ENCODE measurements around the gene FOXJ2. TPM values are rescaled to one million over a fixed set of nuclear protein-coding genes. Genes with fewer than 3 reads are reported as not detected.

The FOXJ2 gene
- polyA plus RNA-seq, 1 of the 3 experiments (the other 2 are of a cell fraction): 3.4 TPM

- Histone ChIP-seq H3K27me3 (ENCODE audit: insufficient read depth) (no peaks in the 10 kb centered on the region), H3K4me1 (ENCODE audit: control insufficient read depth in 1 of 2, insufficient read depth in 2 of 2, low read depth in 1 of 2, low read length in 1 of 2) (no peaks in the 10 kb centered on the region), H2AFZ (ENCODE audit: low read depth) (no peak overlapping the region), H3K4me3 (ENCODE audit: low read depth in 2 of 2, low read length in 1 of 2) (no peak overlapping the region), H3K79me2 (ENCODE audit: insufficient read depth) (no peaks in the 10 kb centered on the region), H3K4me2 (no peak overlapping the region), H3K36me3 (replicated peaks in 1 of 2; ENCODE audit: control insufficient read depth in 1 of 2, insufficient read depth in 2 of 2, low read length in 1 of 2) (peaks cover 12 to 16% of the 10 kb centered on the region in 2 experiments), H3F3A (replicated peaks; ENCODE audit: insufficient read depth) (no peaks in the 10 kb centered on the region), H3K9me2 (no peaks in the 10 kb centered on the region), H3K9ac (no peak overlapping the region), H3K9me3 (no peaks in the 10 kb centered on the region), H4K20me1 (ENCODE audit: insufficient read depth) (no peaks in the 10 kb centered on the region), H3K27ac (ENCODE audit: low read depth in 2 of 2, low read length in 1 of 2) (no peak overlapping the region)
- no peak for DNase-seq
- POLR2A ChIA-PET: no interaction called here
- TF ChIP-seq RXRA (IDR thresholded peaks at IDR 0.05; ENCODE audit: borderline replicate concordance, low read depth) (no peak), RAD21 (IDR thresholded peaks at IDR 0.05; ENCODE audit: low read length) (no peak), EZH2phosphoT487 (IDR thresholded peaks at IDR 0.05; ENCODE audit: borderline replicate concordance, low read depth) (no peak), USF2 (IDR thresholded peaks at IDR 0.05; ENCODE audit: borderline replicate concordance, low read depth, low read length) (no peak), NFIC (IDR thresholded peaks at IDR 0.05; ENCODE audit: borderline replicate concordance) (no peak), EP300 (IDR thresholded peaks at IDR 0.05; ENCODE audit: borderline replicate concordance in 1 of 2, low read depth in 1 of 2, low read length in 1 of 2) (no peak), FOXM1 (IDR thresholded peaks at IDR 0.05; ENCODE audit: low read depth) (no peak), FOXJ3 (CRISPR knock-in tag; IDR thresholded peaks at IDR 0.05) (no peak), MXI1 (IDR thresholded peaks at IDR 0.05; ENCODE audit: low read depth, low read length) (no peak), POLR2AphosphoS5 (IDR thresholded peaks at IDR 0.05; ENCODE audit: low read depth, low read length) (no peak), TAF1 (IDR thresholded peaks at IDR 0.05; ENCODE audit: borderline replicate concordance, low read depth, low read length) (no peak), RFX5 (IDR thresholded peaks at IDR 0.05; ENCODE audit: low read length) (no peak), IRF3 (IDR thresholded peaks at IDR 0.05; ENCODE audit: low read depth, low read length) (no peak), CHD2 (IDR thresholded peaks at IDR 0.05; ENCODE audit: low read length, partially characterized antibody) (no peak), MEF2A (IDR thresholded peaks at IDR 0.05; ENCODE audit: borderline replicate concordance, low read depth) (no peak), USF1 (IDR thresholded peaks at IDR 0.05; ENCODE audit: borderline replicate concordance, low read depth) (no peak), JUND (IDR thresholded peaks at IDR 0.05) (no peak), MAX (IDR thresholded peaks at IDR 0.05; ENCODE audit: low read depth) (no peak), SMC3 (IDR thresholded peaks at IDR 0.05; ENCODE audit: low read depth, low read length) (no peak)
- CTCF ChIA-PET: interaction anchor here (0.8 to 3.8 kb wide), 3 partner anchors 12 to 20 kb away, joined by 3 to 23 read pairs (median 4); no protein-coding TSS in a partner anchor
- 77% methylated on average over 6 of the region's 6 CpGs for WGBS (ENCODE audit: low lambda C conversion rate)
Observed at GRCh38 chr12:8058506-8058905, 26.0 kb downstream of the FOXJ2 start.

All from SK-N-SH (cell line).